Measurements from ENCODE around the gene TNPO2.
A peak's percentile ranks its signal among the peaks of the same experiment; 100 is the strongest.

The TNPO2 gene

GRCh38 chr19:12681074-12681987, 42.4 kb downstream of the TNPO2 start, which contains the start of gene DHPS (continued):
- peak; percentile 88 for TF ChIP-seq SP7 (tag by site-specific recombination; IDR thresholded peaks at IDR 0.05)
- TF ChIP-seq ZNF10 (tag by site-specific recombination; IDR thresholded peaks at IDR 0.05): peak; percentile 63; the same call in 1 of the 2 replicates
- peak; percentile 35; the same call in 1 of the 2 replicates for TF ChIP-seq PRDM4 (tag by site-specific recombination; IDR thresholded peaks at IDR 0.05)
- TF ChIP-seq ZNF544 (tag by site-specific recombination; IDR thresholded peaks at IDR 0.05): no peak
- no peak for TF ChIP-seq HOXC10 (CRISPR knock-in tag; IDR thresholded peaks at IDR 0.05)
- TF ChIP-seq TCF7L2 (IDR thresholded peaks at IDR 0.05; ENCODE audit: borderline replicate concordance, low read depth, low read length): no peak
- TF ChIP-seq KLF16 (tag by site-specific recombination; IDR thresholded peaks at IDR 0.05): peak; percentile 69; the same call in 1 of the 2 replicates
- TF ChIP-seq KLF7 (tag by site-specific recombination; IDR thresholded peaks at IDR 0.05; ENCODE audit: borderline replicate concordance): no peak
- TF ChIP-seq KLF17 (tag by site-specific recombination; IDR thresholded peaks at IDR 0.05): peak; percentile 57
- no peak for TF ChIP-seq ZBTB49 (tag by site-specific recombination; IDR thresholded peaks at IDR 0.05; ENCODE audit: low read depth)
- TF ChIP-seq ZNF391 (tag by site-specific recombination; IDR thresholded peaks at IDR 0.05; ENCODE audit: borderline replicate concordance, low read depth): 0 out of 2 replicates have a peak, but pooled peaks have one; percentile 47
- TF ChIP-seq ZNF449 (tag by site-specific recombination; IDR thresholded peaks at IDR 0.05): peak; percentile 30
- peak; percentile 67; the same call in 1 of the 2 replicates for TF ChIP-seq ZNF792 (tag by site-specific recombination; IDR thresholded peaks at IDR 0.05)
- TF ChIP-seq REPIN1 (tag by site-specific recombination; IDR thresholded peaks at IDR 0.05; ENCODE audit: low read depth): 0 out of 2 replicates have a peak, but pooled peaks have one; percentile 77
- no peak for TF ChIP-seq ZNF677 (tag by site-specific recombination; IDR thresholded peaks at IDR 0.05)
- peak; percentile 49; the same call in 1 of the 2 replicates for TF ChIP-seq ZNF600 (tag by site-specific recombination; IDR thresholded peaks at IDR 0.05)
- peak; percentile 92 for TF ChIP-seq ZNF335 (tag by site-specific recombination; conservative IDR thresholded peaks at IDR 0.05)
- TF ChIP-seq ZXDB (tag by site-specific recombination; IDR thresholded peaks at IDR 0.05): peak; percentile 98
- TF ChIP-seq KLF10 (tag by site-specific recombination; IDR thresholded peaks at IDR 0.05): peak; percentile 59
- peak; percentile 84 for TF ChIP-seq ZNF629 (tag by site-specific recombination; IDR thresholded peaks at IDR 0.05)
- peak; percentile 82 for TF ChIP-seq ZBTB8A (tag by site-specific recombination; IDR thresholded peaks at IDR 0.05)
- TF ChIP-seq ZNF837 (tag by site-specific recombination; IDR thresholded peaks at IDR 0.05): peak; percentile 25; the same call in 1 of the 2 replicates
- peak; percentile 42; the same call in 1 of the 2 replicates for TF ChIP-seq ZBTB10 (tag by site-specific recombination; IDR thresholded peaks at IDR 0.05)
- TF ChIP-seq YY2 (tag by site-specific recombination; IDR thresholded peaks at IDR 0.05): peak; percentile 91
- peak; percentile 54; the same call in 1 of the 2 replicates for TF ChIP-seq ZSCAN4 (tag by site-specific recombination; IDR thresholded peaks at IDR 0.05)
